K562 (cell line): ENCODE measurements around the gene FAM53A. TPM values are rescaled to one million over a fixed set of nuclear protein-coding genes. Genes with fewer than 3 reads are reported as not detected.

ENCODE experiments used
- ATAC-seq: fragments of 200-7000 bp; cut with Tn5 transposase; 3 replicates; pipeline ENCODE4 v1.9.1; 2020; ENCODE audit warnings: moderate library complexity
- BruUV-seq: library from RNA; stranded (reverse); fragments of 400-500 nt; replicated peaks from 2 replicates; lab custom pipeline; 2021; lab: Mats Ljungman, UMichigan
- CTCF ChIA-PET: fragments of 300-600 bp; formaldehyde crosslinking; extraction: SDS; loops from one replicate; lab custom pipeline; 2021; ENCODE audit warnings: low intra/inter-chr PET ratio; lab: Yijun Ruan, JAX
- POLR2A ChIA-PET: fragments of 300-600, 350-650 bp; sonication (Branson Sonifier 250); formaldehyde crosslinking; extraction: SDS; loops from one replicate; lab custom pipeline; 2021; ENCODE audit warnings: antibody characterized with exemption, inconsistent platforms; lab: Yijun Ruan, JAX
- DNase-seq, 4 experiments: peaks; one replicate each; pipeline versions ENCODE4 v3.0.0 to v3.0.0-alpha.2; 2011 to 2018; ENCODE audit warnings: low spot score in 3 of 4, mixed read lengths in 3 of 4; ENCODE audit errors: extremely low read depth in 1 of 4
- FAIRE-seq: peaks from 2 replicates; lab custom pipeline; 2011; peaks lifted over from hg19 to GRCh38; lab: Jason Lieb, UNC
- H2AFZ ChIP-seq: 2 replicates; pipeline ENCODE4 v1.6.0; 2011; ENCODE audit warnings: low read depth, low read length, control low read depth, inconsistent platforms
- H3K27ac ChIP-seq: fragments of 200-600 bp; 3 replicates; pipeline ENCODE4 v1.8.0; 2011; ENCODE audit warnings: low read depth, mild to moderate bottlenecking, control low read depth, inconsistent platforms, low read length, moderate library complexity, mixed read lengths; ENCODE audit errors: extremely low read depth
- H3K27me3 ChIP-seq, 2 experiments: fragments of 300-600 bp in 1 of 2; 2 replicates in 1 of 2; 3 replicates in 1 of 2; pipeline versions ENCODE4 v1.6.0 to v1.8.0; 2011; ENCODE audit warnings: inconsistent platforms in 2 of 2, low read length in 2 of 2, mild to moderate bottlenecking in 1 of 2, mixed read lengths in 1 of 2, moderate library complexity in 1 of 2; ENCODE audit not compliant: control insufficient read depth in 2 of 2, insufficient read depth in 2 of 2
- H3K36me3 ChIP-seq: fragments of 300-600 bp; 3 replicates; pipeline ENCODE4 v1.8.0; 2011; ENCODE audit warnings: mild to moderate bottlenecking, low read length, inconsistent platforms; ENCODE audit not compliant: control insufficient read depth, insufficient read depth
- H3K4me1 ChIP-seq, 2 experiments: fragments of 200-600 bp in 1 of 2; replicated peaks in 1 of 2; 2 replicates in 1 of 2; 3 replicates in 1 of 2; pipeline versions ENCODE4 v1.5.1 to v1.8.0; 2011; ENCODE audit warnings: inconsistent platforms in 2 of 2, low read length in 2 of 2, mild to moderate bottlenecking in 1 of 2, mixed read lengths in 1 of 2, moderate library complexity in 1 of 2; ENCODE audit not compliant: control insufficient read depth in 2 of 2, insufficient read depth in 2 of 2
- H3K4me2 ChIP-seq: 2 replicates; pipeline ENCODE4 v1.6.1; 2011; ENCODE audit warnings: low read length, control low read depth, inconsistent platforms, mixed read lengths; ENCODE audit not compliant: insufficient read depth
- H3K4me3 ChIP-seq: fragments of 200-600 bp; sonication (generic), shearing (Covaris generic); 2 replicates; pipeline ENCODE4 v1.5.1; 2016; ENCODE audit warnings: control low read depth, inconsistent platforms
- H3K79me2 ChIP-seq: fragments of 200-600 bp; 3 replicates; pipeline ENCODE4 v1.8.0; 2011; ENCODE audit warnings: low read length, inconsistent platforms; ENCODE audit not compliant: control insufficient read depth, insufficient read depth
- H3K9ac ChIP-seq, 2 experiments: 2 replicates each; pipeline versions ENCODE4 v1.6.0 to v1.6.1; 2011; ENCODE audit warnings: low read depth in 2 of 2, low read length in 2 of 2, control low read depth in 1 of 2, inconsistent platforms in 1 of 2, mild to moderate bottlenecking in 1 of 2, mixed read lengths in 1 of 2; ENCODE audit not compliant: insufficient read depth in 1 of 2
- H3K9me1 ChIP-seq: one replicate; pipeline ENCODE4 v1.6.0; 2011; ENCODE audit warnings: inconsistent platforms, mild to moderate bottlenecking, low read length, moderate library complexity; ENCODE audit not compliant: control insufficient read depth, insufficient read depth
- H3K9me3 ChIP-seq: replicated peaks from 2 replicates; pipeline ENCODE4 v1.5.1; 2011; ENCODE audit warnings: low read depth, low read length, inconsistent platforms; ENCODE audit not compliant: control insufficient read depth, insufficient read depth
- H4K20me1 ChIP-seq: replicated peaks from 2 replicates; pipeline ENCODE4 v1.6.1; 2011; ENCODE audit warnings: low read length, inconsistent platforms, mixed read lengths; ENCODE audit not compliant: control insufficient read depth, insufficient read depth
- CEBPB ChIP-seq: fragments of 450-650 bp; IDR thresholded peaks from 2 replicates; pipeline ENCODE4 v1.6.1; 2016; ENCODE audit warnings: missing genetic modification characterization, missing compliant biosample characterization
- FOXK2 ChIP-seq, 2 experiments: fragments of 450-650 bp; IDR thresholded peaks in 1 of 2; conservative IDR thresholded peaks in 1 of 2; 2 replicates each; pipeline ENCODE4 v1.6.1; 2016; ENCODE audit warnings: low read depth in 2 of 2, mild to moderate bottlenecking in 1 of 2
- GATAD2B ChIP-seq: fragments of 450-650 bp; IDR thresholded peaks from 2 replicates; pipeline ENCODE4 v1.6.1; 2017; ENCODE audit warnings: mild to moderate bottlenecking, borderline replicate concordance
- MYBL2 ChIP-seq, 2 experiments: fragments of 450-650 bp in 1 of 2; sonication (generic) in 1 of 2; formaldehyde crosslinking in 1 of 2; IDR thresholded peaks; 2 replicates each; pipeline versions ENCODE4 v1.6.1 to v1.8.1; 2017 to 2022; ENCODE audit warnings: borderline replicate concordance in 1 of 2, inconsistent platforms in 1 of 2, low read depth in 1 of 2, mild to moderate bottlenecking in 1 of 2, missing genetic modification reagents in 1 of 2, moderate library complexity in 1 of 2
- POLR2A ChIP-seq: fragments of 450-650 bp; conservative IDR thresholded peaks from 2 replicates; pipeline ENCODE4 v1.6.1; 2016
- RAD21 ChIP-seq, 2 experiments: fragments of 250-450 bp in 1 of 2; fragments of 450-650 bp in 1 of 2; sonication (Bioruptor Pico) in 1 of 2; formaldehyde crosslinking in 1 of 2; IDR thresholded peaks in 1 of 2; conservative IDR thresholded peaks in 1 of 2; 2 replicates each; pipeline versions ENCODE4 v1.4.0 to v1.8.0; 2020 to 2022; ENCODE audit warnings: mild to moderate bottlenecking in 2 of 2, moderate library complexity in 1 of 2
- ZFP36 ChIP-seq: fragments of 150-350 bp; IDR thresholded peaks from 2 replicates; pipeline ENCODE4 v1.6.1; 2018; ENCODE audit warnings: low read length, low read depth; ENCODE audit not compliant: partially characterized antibody
- ZNF3 ChIP-seq: fragments of 250-450 bp; sonication (Bioruptor Pico); IDR thresholded peaks from 2 replicates; pipeline ENCODE4 v1.5.0; 2021; ENCODE audit warnings: mild to moderate bottlenecking, moderate library complexity
- ZNF778 ChIP-seq: fragments of 450-650 bp; formaldehyde crosslinking; IDR thresholded peaks from 2 replicates; pipeline ENCODE4 v1.4.0; 2020; ENCODE audit warnings: mild to moderate bottlenecking, moderate library complexity
- WGBS: fragments of 100-300 bp; shearing (Covaris generic); methylation state at CpG from one replicate; pipeline ENCODE4 v1.1.6; 2016; ENCODE audit warnings: low coverage, mixed read lengths; ENCODE audit not compliant: insufficient coverage; ENCODE audit errors: missing lambda C conversion rate; 5-methylcytosine and 5-hydroxymethylcytosine counted together
- in situ Hi-C: fragments of 300-500 bp; cut with MboI; formaldehyde crosslinking; loops from 4 replicates; pipeline ENCODE4 v1.15.0; 2018; ENCODE audit warnings: inconsistent platforms, mixed read lengths
- intact Hi-C: fragments of 100-400 bp; cut with micrococcal nuclease; formaldehyde crosslinking; loops from 2 replicates; pipeline ENCODE4 v1.14.2; 2022
- polyA plus RNA-seq, 8 experiments: library from polyadenylated mRNA; depleted of rRNA in 4 of 8; stranded (reverse) in 5 of 8; unstranded in 3 of 8; fragments of >200 nt; fragmentation: Nextera tagmentation in 2 of 8; fragmentation: Illumina TruSeq in 1 of 8; extraction: Ambion mirVana in 2 of 8; extraction: Trizol in 1 of 8; gene quantifications; 2 replicates each; pipeline versions ENCODE4 v1.2.1 to v1.2.3, GENCODE V29; 2011 to 2014; ENCODE audit warnings: inconsistent platforms in 1 of 8, missing spikeins in 1 of 8
- total RNA-seq, 7 experiments: library from RNA; depleted of rRNA in 6 of 7; stranded (reverse); fragments of >200 nt in 6 of 7; fragmentation: Illumina TruSeq in 2 of 7; extraction: Trizol in 2 of 7; gene quantifications; 2 replicates each; pipeline versions ENCODE4 v1.2.1 to v1.2.3, GENCODE V29; 2011 to 2021; ENCODE audit warnings: low replicate concordance in 1 of 7
- TF ChIP-seq, protein P1 (sequence below): fragments of 450-650 bp; IDR thresholded peaks from 2 replicates; pipeline ENCODE4 v1.6.1; 2018; ENCODE audit not compliant: partially characterized antibody
- TF ChIP-seq, protein P2 (sequence below): sonication (generic); formaldehyde crosslinking; IDR thresholded peaks from 2 replicates; pipeline ENCODE4 v1.8.1; 2022; ENCODE audit warnings: missing genetic modification reagents
- TF ChIP-seq, protein P3 (sequence below): fragments of 450-650 bp; formaldehyde crosslinking; IDR thresholded peaks from 2 replicates; pipeline ENCODE4 v1.4.0; 2020; ENCODE audit warnings: mild to moderate bottlenecking, moderate library complexity
- TF ChIP-seq, protein P4 (sequence below): sonication (generic); formaldehyde crosslinking; IDR thresholded peaks from 2 replicates; pipeline ENCODE4 v1.9.0; 2022; ENCODE audit warnings: mild to moderate bottlenecking, missing genetic modification reagents

FAM53A gene
- total and polyA plus RNA-seq, 9 of the 15 experiments (the other 6 are each of a cell fraction or from before 2014, with no cell fraction given), result 0.53 to 2.7 (median 1.4) TPM; not detected in 2

DNA sequence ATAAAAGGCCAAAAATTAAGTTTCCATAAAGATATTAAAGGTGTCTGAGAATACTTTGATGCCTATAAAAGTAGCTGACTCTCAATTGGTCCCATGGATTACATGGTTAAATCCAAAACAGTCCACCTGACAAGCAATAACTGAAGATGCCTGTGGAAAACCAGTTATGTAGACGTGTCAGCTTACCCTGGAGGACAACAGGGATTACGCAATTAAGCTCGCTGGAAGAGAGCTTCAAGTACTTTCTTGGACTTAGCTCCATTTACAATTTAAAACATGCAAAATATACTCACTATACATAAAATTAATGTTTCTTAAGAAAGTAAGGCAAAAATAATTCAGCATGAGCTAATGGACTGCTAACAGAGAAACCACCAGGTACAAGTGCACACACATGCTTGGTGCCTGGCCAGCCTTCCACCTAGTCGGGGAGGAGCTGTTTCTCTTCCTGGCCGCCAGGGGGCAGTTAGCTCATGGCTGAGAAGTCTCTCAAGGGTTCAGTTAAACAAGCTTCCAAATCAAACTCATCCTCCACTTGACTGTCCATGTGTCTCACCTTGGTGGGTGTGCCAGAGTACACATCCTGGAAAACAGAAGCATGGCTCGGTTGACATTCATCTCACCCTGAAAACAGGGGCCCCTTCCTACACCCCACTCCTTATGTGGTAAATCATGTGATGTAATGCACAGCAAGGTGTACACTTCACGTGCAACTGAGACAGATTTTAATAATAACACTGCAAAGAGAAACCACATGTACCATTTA, 9.2 kb upstream of the FAM53A start:
- 45% methylated on average over 7 of the region's 7 CpGs for whole genome bisulfite sequencing
- peak; percentile 92 for FAIRE-seq
- peak; percentile 62 to 83 (median 70) for DNase-seq
- Histone ChIP-seq H3K9ac (no peak overlapping the region), H3K4me3 (no peak overlapping the region), H3K36me3 (peaks cover 75% of the 10 kb centered on the region), H3K27me3 (no peaks in the 10 kb centered on the region), H3K9me1 (no peaks in the 10 kb centered on the region), H3K79me2 (no peaks in the 10 kb centered on the region), H3K4me1 (no peaks in the 10 kb centered on the region), H3K4me2 (no peak overlapping the region), H3K9me3 (no peaks in the 10 kb centered on the region), H2AFZ (no peak overlapping the region), H3K27ac (peak overlapping the region; percentile 5; the same call in 1 of the 3 replicates), H4K20me1 (peaks cover 7% of the 10 kb centered on the region; the same call in 1 of the 2 replicates)
- BruUV-seq, result TSS peak; percentile 43
- in situ Hi-C loops (no loop called here), intact Hi-C loops (loop anchor here (1.0 kb wide), 1 partner anchor 33 kb away; no protein-coding TSS in a partner anchor)
- ATAC-seq, result peak; percentile 96
- CTCF ChIA-PET, result interaction anchor here (0.6 to 3.3 kb wide), 6 partner anchors 18 to 212 kb away, joined by 3 to 20 read pairs (median 4); partner anchors contain the start of gene SLBP
- POLR2A ChIA-PET, result interaction anchor here (0.5 to 2.7 kb wide), 11 partner anchors 9 to 103 kb away, joined by 3 to 49 read pairs (median 6); partner anchors contain the start of genes SLBP, TACC3 and TMEM129
- TF ChIP-seq GATAD2B, result no peak
- peak; percentile 38; the same call in 1 of the 2 replicates for TF ChIP-seq MYBL2 (IDR thresholded peaks at IDR 0.05; ENCODE audit: low read depth)
- no peak for TF ChIP-seq MYBL2 (CRISPR knock-in tag; IDR thresholded peaks at IDR 0.05; ENCODE audit: borderline replicate concordance)
- peak; percentile 92 for TF ChIP-seq ZFP36
- TF ChIP-seq RAD21 (CRISPR knock-in tag; conservative IDR thresholded peaks at IDR 0.05 in 1 of 2, IDR thresholded peaks at IDR 0.05 in 1 of 2), result peak; percentile 60 to 70
- TF ChIP-seq ZNF778 (CRISPR knock-in tag), result no peak
- no peak for TF ChIP-seq ZNF3 (CRISPR knock-in tag)
- TF ChIP-seq, protein P1, sequence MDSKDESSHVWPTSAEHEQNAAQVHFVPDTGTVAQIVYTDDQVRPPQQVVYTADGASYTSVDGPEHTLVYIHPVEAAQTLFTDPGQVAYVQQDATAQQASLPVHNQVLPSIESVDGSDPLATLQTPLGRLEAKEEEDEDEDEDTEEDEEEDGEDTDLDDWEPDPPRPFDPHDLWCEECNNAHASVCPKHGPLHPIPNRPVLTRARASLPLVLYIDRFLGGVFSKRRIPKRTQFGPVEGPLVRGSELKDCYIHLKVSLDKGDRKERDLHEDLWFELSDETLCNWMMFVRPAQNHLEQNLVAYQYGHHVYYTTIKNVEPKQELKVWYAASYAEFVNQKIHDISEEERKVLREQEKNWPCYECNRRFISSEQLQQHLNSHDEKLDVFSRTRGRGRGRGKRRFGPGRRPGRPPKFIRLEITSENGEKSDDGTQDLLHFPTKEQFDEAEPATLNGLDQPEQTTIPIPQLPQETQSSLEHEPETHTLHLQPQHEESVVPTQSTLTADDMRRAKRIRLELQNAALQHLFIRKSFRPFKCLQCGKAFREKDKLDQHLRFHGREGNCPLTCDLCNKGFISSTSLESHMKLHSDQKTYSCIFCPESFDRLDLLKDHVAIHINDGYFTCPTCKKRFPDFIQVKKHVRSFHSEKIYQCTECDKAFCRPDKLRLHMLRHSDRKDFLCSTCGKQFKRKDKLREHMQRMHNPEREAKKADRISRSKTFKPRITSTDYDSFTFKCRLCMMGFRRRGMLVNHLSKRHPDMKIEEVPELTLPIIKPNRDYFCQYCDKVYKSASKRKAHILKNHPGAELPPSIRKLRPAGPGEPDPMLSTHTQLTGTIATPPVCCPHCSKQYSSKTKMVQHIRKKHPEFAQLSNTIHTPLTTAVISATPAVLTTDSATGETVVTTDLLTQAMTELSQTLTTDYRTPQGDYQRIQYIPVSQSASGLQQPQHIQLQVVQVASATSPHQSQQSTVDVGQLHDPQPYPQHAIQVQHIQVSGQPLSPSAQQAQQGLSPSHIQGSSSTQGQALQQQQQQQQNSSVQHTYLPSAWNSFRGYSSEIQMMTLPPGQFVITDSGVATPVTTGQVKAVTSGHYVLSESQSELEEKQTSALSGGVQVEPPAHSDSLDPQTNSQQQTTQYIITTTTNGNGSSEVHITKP, result no peak
- TF ChIP-seq, protein P2, sequence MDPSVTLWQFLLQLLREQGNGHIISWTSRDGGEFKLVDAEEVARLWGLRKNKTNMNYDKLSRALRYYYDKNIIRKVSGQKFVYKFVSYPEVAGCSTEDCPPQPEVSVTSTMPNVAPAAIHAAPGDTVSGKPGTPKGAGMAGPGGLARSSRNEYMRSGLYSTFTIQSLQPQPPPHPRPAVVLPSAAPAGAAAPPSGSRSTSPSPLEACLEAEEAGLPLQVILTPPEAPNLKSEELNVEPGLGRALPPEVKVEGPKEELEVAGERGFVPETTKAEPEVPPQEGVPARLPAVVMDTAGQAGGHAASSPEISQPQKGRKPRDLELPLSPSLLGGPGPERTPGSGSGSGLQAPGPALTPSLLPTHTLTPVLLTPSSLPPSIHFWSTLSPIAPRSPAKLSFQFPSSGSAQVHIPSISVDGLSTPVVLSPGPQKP (CRISPR knock-in tag), result no peak
- TF ChIP-seq, protein P3, sequence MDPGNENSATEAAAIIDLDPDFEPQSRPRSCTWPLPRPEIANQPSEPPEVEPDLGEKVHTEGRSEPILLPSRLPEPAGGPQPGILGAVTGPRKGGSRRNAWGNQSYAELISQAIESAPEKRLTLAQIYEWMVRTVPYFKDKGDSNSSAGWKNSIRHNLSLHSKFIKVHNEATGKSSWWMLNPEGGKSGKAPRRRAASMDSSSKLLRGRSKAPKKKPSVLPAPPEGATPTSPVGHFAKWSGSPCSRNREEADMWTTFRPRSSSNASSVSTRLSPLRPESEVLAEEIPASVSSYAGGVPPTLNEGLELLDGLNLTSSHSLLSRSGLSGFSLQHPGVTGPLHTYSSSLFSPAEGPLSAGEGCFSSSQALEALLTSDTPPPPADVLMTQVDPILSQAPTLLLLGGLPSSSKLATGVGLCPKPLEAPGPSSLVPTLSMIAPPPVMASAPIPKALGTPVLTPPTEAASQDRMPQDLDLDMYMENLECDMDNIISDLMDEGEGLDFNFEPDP, result no peak
- TF ChIP-seq CEBPB (tag), result peak; percentile 96
- peak; percentile 48 to 51; a peak in 3 of 4 replicates for TF ChIP-seq FOXK2 (conservative IDR thresholded peaks at IDR 0.05 in 1 of 2, IDR thresholded peaks at IDR 0.05 in 1 of 2; ENCODE audit: low read depth in 2 of 2)
- 0 out of 2 replicates have a peak, but pooled peaks have one; percentile 13 for TF ChIP-seq POLR2A
- TF ChIP-seq, protein P4, sequence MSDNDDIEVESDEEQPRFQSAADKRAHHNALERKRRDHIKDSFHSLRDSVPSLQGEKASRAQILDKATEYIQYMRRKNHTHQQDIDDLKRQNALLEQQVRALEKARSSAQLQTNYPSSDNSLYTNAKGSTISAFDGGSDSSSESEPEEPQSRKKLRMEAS (CRISPR knock-in tag), result peak; percentile 59
